Fibroblast of lung (primary cell): ENCODE results near the gene RIPOR2.

ENCODE experiments used
- CTCF ChIP-seq, 2 donors: IDR thresholded peaks in 1 of 2; conservative IDR thresholded peaks in 1 of 2; 1 replicate in 1 of 2; 2 replicates in 1 of 2; pipeline ENCODE4 v1.5.1; 2011 to 2012; ENCODE audit warnings: low read length in 2 of 2, control low read depth in 1 of 2, inconsistent platforms in 1 of 2, low read depth in 1 of 2, mild to moderate bottlenecking in 1 of 2
- EZH2 ChIP-seq: IDR thresholded peaks from 2 replicates; pipeline ENCODE4 v1.5.1; 2012; ENCODE audit warnings: low read length, control low read depth, mild to moderate bottlenecking; ENCODE audit errors: missing control alignments

- no peak for TF ChIP-seq EZH2
- TF ChIP-seq CTCF (conservative IDR thresholded peaks at IDR 0.05 in 1 of 2, IDR thresholded peaks at IDR 0.05 in 1 of 2; ENCODE audit: low read depth in 1 of 2, low read length in 2 of 2), result no peak
These were observed 24.6 kb downstream of the RIPOR2 start for GRCh38 chr6:24910961-24911725.
